NK-92 treated with Interleukin-12 subunit alpha and Interleukin-12 subunit beta, amount 100 ng/mL, for 24 hours (cell line): Measurements from ENCODE around the gene CACNB2.
"Not testable (repeated sequence)": the region's sequence is repeated elsewhere in the genome, so short reads cannot be mapped to it uniquely, and the experiment has no call there.

Source experiments
- DNase-seq: peaks from one replicate; lab custom pipeline; 2025; lab: John Stamatoyannopoulos, UW

The CACNB2 gene

GRCh38 chr10:18201877-18202276 is 61.7 kb downstream of the CACNB2 start:
- DNase-seq: no peak

- DNase-seq: no peak
Observed at GRCh38 chr10:18202680-18203460, 62.6 kb downstream of the CACNB2 start.

GRCh38 chr10:18203471-18203870 is 63.2 kb downstream of the CACNB2 start:
- DNase-seq: no peak

GRCh38 chr10:18204039-18204835 is 64.0 kb downstream of the CACNB2 start:
- DNase-seq: no peak

GRCh38 chr10:18205098-18205834 is 65.0 kb downstream of the CACNB2 start:
- no peak for DNase-seq

GRCh38 chr10:18208186-18208585 is 68.0 kb downstream of the CACNB2 start:
- not testable (repeated sequence) for DNase-seq

GRCh38 chr10:18209241-18209640 is 69.0 kb downstream of the CACNB2 start:
- DNase-seq: no peak

GRCh38 chr10:18210711-18211110 is 70.5 kb downstream of the CACNB2 start:
- DNase-seq: no peak

- no peak for DNase-seq
Observed at GRCh38 chr10:18211862-18212261, 71.6 kb downstream of the CACNB2 start.

- no peak for DNase-seq
Observed at GRCh38 chr10:18213271-18213670, 73.0 kb downstream of the CACNB2 start.

GRCh38 chr10:18214691-18215563 is 74.7 kb downstream of the CACNB2 start:
- no peak for DNase-seq

- DNase-seq: no peak
Observed at GRCh38 chr10:18216482-18216881, 76.3 kb downstream of the CACNB2 start.

GRCh38 chr10:18217577-18217976 is 77.4 kb downstream of the CACNB2 start:
- DNase-seq: no peak

- DNase-seq: no peak
Observed at GRCh38 chr10:18219146-18219545, 78.9 kb downstream of the CACNB2 start.

- no peak for DNase-seq
Observed at GRCh38 chr10:18221123-18221522, 80.9 kb downstream of the CACNB2 start.

- DNase-seq: no peak
Observed at GRCh38 chr10:18221882-18222281, 81.7 kb downstream of the CACNB2 start.

- DNase-seq: no peak
Observed at GRCh38 chr10:18222866-18223265, 82.6 kb downstream of the CACNB2 start.

- no peak for DNase-seq
Observed at GRCh38 chr10:18223898-18224297, 83.7 kb downstream of the CACNB2 start.

- no peak for DNase-seq
Observed at GRCh38 chr10:18224626-18225445, 84.6 kb downstream of the CACNB2 start.

GRCh38 chr10:18226336-18226735 is 86.1 kb downstream of the CACNB2 start:
- no peak for DNase-seq

- DNase-seq: no peak
Observed at GRCh38 chr10:18229826-18230225, 89.6 kb downstream of the CACNB2 start.
